Femur (tissue), 1 donor: ENCODE measurements around the gene GRIFIN.

ENCODE experiments used
- DNase-seq: peaks from one replicate; pipeline ENCODE4 v3.0.0-alpha.2; 2017

Gene GRIFIN

GRCh38 chr7:2512179-2512661 is 36.0 kb upstream of the GRIFIN start:
- DNase-seq: no peak

GRCh38 chr7:2511769-2512168 is 35.6 kb upstream of the GRIFIN start:
- DNase-seq: no peak

GRCh38 chr7:2510909-2511768 is 34.9 kb upstream of the GRIFIN start:
- no peak for DNase-seq

GRCh38 chr7:2510130-2510776 is 34.1 kb upstream of the GRIFIN start:
- no peak for DNase-seq

GRCh38 chr7:2509298-2509906 is 33.2 kb upstream of the GRIFIN start:
- no peak for DNase-seq

- peak; percentile 82 for DNase-seq
Measured at GRCh38 chr7:2508327-2509215, 32.4 kb upstream of the GRIFIN start.

GRCh38 chr7:2507917-2508306 is 31.7 kb upstream of the GRIFIN start:
- DNase-seq: no peak

- no peak for DNase-seq
Measured at GRCh38 chr7:2507208-2507916, 31.2 kb upstream of the GRIFIN start.

GRCh38 chr7:2505401-2505800 is 29.2 kb upstream of the GRIFIN start:
- DNase-seq: no peak

GRCh38 chr7:2504889-2505375 is 28.7 kb upstream of the GRIFIN start:
- no peak for DNase-seq

GRCh38 chr7:2504128-2504888 is 28.1 kb upstream of the GRIFIN start:
- DNase-seq: no peak

GRCh38 chr7:2503056-2503941 is 27.1 kb upstream of the GRIFIN start:
- no peak for DNase-seq

GRCh38 chr7:2502647-2502966 is 26.4 kb upstream of the GRIFIN start:
- DNase-seq: no peak

GRCh38 chr7:2501947-2502646 is 25.9 kb upstream of the GRIFIN start:
- DNase-seq: no peak

GRCh38 chr7:2500701-2501100 is 24.5 kb upstream of the GRIFIN start:
- DNase-seq: no peak

GRCh38 chr7:2499719-2500430 is 23.7 kb upstream of the GRIFIN start:
- no peak for DNase-seq

GRCh38 chr7:2499181-2499580 is 23.0 kb upstream of the GRIFIN start:
- DNase-seq: no peak

- DNase-seq: no peak
Measured at GRCh38 chr7:2498708-2499107, 22.5 kb upstream of the GRIFIN start.
